GM18517 (cell line): ENCODE data around the gene GJB4.
"Not testable (repeated sequence)": the region's sequence is repeated elsewhere in the genome, so short reads cannot be mapped to it uniquely, and the experiment has no call there.

Experiments
- ATAC-seq: cut with Tn5 transposase; IDR thresholded peaks from one replicate; pipeline ENCODE4 v1.9.1; 2021; ENCODE audit warnings: mild to moderate bottlenecking, moderate library complexity; ENCODE audit not compliant: unreplicated experiment

GJB4 gene

DNA sequence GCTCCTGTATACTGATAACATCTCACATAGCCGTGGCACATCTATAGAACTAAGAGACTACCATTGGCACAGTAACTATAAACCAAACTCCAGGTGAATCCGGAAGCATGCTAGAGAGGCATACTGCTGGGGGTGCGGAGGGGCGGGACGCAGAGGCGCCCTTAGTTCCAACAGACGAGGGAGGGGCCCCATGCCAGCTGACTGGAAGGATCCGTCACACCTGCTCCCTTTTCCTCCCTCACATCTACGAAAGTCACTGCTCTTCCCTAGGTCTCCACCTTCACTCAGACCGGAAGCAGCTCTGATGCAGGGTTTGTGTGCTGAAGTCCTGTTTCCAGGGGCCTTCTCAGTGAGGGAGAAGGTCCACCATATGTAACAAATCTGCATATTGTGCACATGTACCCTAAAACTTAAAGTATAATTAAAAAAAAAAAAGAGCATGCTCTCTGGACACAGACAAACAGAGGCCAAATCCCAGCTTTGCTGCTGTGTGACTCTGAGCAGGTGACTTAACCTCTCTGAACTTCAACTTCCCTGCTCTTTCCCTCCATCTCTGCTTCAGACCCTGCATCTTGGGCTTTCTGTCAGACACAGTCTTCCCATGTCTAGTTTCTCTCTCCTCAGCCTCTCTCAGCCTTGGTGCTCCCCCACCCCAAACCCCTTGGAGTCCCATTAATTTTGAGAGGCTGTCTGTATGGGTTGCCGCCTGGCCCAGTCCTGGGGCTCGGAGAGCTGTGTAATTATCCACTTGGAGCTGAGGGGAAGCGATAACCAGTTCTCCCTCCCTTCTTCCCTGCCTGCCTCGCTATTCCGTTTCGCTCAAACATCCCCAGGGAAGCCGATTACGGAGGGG is 12.5 kb upstream of the GJB4 start:
- ATAC-seq: no peak

DNA sequence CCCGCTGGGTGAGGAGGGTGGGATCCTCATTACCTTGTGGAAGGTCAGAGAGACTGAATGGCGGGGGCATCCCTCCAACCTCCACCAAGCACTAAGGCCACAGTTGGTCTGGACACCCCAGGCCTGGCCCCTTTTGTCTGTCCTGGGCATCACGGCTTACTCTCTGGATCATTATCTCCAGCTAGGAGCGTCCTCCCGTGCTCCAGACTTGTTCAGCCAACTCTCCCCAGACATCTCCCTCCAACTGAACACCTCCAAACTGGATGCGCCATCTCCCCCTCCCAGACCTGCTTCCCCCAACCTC is 11.9 kb upstream of the GJB4 start:
- no peak for ATAC-seq

DNA sequence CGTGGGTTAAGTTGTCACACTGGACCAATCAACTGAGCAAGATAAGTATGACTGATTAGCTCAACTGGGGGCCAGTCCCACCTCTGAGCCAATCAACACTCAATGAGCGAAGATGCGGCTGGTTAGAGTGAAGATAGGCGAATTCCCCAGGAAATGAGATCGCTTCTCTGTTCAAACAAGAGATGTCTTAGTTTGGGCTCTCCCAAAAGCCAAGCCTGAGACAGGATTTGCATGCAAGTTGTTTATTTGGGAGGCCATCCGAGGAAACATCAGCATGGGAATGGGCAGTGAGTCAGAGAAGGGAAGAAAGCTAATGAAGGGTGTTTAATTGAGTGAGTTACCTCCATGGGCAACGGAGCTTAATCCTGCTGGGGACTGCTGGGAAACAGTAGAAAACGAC is 9.5 kb upstream of the GJB4 start:
- no peak for ATAC-seq

DNA sequence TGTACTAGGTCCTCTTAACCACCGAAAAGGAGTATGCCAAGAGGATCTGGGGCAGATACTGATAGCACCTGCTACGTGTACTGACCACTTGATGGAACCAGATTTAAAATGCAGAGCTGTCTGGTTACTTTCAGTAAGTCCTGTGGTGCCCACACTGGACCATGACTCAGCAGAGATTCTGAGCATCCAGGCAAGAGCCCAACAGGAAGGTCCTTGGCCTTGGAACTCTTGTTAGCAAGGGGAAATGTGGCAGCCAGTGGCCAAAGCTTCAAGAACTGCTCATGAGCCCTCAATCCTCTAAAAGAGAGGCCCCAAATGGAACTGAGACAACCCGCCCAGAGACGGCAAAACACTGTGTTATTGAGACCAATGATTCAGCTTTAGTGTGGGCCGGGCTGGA is 8.9 kb upstream of the GJB4 start:
- no peak for ATAC-seq

DNA sequence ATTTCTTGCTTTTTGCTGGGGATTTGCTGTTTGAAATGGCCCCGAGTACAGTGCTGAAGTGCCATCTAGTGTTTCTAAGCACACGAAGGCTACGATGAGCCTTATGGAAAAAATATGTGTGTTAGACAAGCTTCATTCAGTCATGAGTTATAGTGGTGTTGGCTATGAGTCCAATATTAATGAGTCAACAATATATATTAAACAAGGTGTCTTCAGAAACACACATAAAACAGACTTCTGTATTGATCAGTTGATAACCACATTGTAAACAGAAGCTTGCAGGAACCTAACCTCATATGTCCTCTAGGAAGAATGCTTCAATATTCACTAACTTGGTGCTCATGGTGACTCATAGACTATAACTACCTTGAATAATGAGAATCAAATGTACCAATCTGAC is 6.4 kb upstream of the GJB4 start:
- ATAC-seq: no peak

DNA sequence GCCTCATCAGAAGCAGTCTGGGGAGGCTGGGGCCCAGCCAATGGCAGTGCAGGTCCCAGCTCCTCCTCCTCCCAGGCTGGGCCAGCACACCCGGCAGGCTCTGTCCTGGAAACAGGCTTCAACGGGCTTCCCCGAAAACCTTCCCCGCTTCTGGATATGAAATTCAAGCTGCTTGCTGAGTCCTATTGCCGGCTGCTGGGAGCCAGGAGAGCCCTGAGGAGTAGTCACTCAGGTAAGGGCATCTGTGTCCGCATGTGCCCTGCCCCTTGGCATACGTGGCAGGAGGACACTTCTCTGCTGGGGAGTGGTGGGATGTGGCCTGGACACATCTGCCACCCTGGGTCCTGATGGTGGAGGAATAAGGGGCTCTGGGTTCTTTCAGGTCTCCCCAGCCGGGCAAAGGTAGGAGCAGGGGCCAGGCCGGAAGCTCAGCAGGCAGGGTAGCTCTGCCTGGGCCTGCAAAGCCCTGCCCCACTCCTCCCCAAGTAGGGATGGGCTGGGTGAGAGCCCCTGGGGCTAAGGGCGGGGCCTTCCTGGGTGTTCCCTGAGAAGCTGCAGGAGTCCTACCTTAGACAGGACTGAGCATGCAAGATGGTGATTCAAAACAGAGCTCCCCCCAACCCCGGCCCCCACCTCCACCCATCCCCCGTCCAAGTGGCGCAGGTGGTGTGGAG is 4.4 kb upstream of the GJB4 start, which contains the start of gene GJB5:
Gene GJB5, plus strand, starts transcription at position 84 of the 674 bp plus-strand sequence. CDS start 2,284 bp downstream, outside the sequence.
- no peak for ATAC-seq

DNA sequence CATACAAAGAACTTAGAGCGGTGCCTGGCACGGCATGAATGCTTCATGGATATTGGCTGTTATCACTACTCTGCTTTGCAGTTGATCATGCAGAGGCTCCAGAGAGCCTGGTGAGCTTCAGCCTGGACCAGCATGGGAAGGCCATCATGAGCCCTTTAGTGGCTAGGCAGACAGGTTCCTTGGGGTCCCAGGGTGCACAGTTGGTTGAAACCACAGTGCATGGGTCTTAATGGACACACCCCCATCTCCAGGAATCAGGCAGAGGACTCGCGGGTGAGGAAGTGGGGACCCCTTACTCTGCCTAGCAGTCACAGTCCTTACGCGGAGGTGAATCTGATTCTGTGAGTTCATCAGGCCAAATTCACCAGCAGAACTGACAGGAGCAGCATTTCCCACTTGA is 3.6 kb upstream of the GJB4 start:
- ATAC-seq: no peak

DNA sequence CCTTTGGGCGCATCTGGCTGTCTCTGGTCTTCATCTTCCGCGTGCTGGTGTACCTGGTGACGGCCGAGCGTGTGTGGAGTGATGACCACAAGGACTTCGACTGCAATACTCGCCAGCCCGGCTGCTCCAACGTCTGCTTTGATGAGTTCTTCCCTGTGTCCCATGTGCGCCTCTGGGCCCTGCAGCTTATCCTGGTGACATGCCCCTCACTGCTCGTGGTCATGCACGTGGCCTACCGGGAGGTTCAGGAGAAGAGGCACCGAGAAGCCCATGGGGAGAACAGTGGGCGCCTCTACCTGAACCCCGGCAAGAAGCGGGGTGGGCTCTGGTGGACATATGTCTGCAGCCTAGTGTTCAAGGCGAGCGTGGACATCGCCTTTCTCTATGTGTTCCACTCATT is 2.2 kb upstream of the GJB4 start:
- ATAC-seq: no peak

DNA sequence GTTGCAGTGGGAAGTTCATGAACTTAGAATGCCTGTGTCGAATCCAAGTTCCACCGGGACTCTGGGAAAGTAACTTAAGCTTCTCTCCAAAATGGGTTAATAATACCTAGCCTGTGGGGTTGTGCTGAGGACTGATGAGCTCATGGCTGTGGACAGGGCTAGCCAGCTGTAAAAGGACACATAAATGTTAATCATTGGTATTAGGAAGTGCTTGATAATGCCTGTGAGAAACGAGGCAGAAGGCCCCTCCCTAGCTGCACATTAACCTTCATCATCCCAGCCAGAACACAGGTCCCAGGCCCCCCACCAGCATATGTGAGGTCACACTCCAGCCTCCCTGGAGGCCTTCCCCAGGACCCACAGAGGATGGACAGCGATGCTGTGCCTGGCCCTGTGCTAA is 789 bp upstream of the GJB4 start:
- ATAC-seq: no peak

DNA sequence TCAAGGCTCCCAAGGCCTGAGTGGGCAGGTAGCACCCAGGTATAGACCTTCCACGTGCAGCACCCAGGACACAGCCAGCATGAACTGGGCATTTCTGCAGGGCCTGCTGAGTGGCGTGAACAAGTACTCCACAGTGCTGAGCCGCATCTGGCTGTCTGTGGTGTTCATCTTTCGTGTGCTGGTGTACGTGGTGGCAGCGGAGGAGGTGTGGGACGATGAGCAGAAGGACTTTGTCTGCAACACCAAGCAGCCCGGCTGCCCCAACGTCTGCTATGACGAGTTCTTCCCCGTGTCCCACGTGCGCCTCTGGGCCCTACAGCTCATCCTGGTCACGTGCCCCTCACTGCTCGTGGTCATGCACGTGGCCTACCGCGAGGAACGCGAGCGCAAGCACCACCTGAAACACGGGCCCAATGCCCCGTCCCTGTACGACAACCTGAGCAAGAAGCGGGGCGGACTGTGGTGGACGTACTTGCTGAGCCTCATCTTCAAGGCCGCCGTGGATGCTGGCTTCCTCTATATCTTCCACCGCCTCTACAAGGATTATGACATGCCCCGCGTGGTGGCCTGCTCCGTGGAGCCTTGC is 1.7 kb downstream of the GJB4 start:
- no peak for ATAC-seq

DNA sequence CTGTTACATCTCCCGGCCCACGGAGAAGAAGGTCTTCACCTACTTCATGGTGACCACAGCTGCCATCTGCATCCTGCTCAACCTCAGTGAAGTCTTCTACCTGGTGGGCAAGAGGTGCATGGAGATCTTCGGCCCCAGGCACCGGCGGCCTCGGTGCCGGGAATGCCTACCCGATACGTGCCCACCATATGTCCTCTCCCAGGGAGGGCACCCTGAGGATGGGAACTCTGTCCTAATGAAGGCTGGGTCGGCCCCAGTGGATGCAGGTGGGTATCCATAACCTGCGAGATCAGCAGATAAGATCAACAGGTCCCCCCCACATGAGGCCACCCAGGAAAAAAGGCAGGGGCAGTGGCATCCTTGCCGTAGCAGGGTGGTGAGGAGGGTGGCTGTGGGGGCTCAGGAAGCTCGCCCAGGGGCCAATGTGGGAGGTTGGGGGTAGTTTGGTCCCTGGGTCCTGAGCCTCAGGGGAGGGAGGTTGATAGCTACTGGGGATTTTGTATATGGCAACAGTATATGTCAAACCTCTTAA is 2.3 kb downstream of the GJB4 start:
- no peak for ATAC-seq

DNA sequence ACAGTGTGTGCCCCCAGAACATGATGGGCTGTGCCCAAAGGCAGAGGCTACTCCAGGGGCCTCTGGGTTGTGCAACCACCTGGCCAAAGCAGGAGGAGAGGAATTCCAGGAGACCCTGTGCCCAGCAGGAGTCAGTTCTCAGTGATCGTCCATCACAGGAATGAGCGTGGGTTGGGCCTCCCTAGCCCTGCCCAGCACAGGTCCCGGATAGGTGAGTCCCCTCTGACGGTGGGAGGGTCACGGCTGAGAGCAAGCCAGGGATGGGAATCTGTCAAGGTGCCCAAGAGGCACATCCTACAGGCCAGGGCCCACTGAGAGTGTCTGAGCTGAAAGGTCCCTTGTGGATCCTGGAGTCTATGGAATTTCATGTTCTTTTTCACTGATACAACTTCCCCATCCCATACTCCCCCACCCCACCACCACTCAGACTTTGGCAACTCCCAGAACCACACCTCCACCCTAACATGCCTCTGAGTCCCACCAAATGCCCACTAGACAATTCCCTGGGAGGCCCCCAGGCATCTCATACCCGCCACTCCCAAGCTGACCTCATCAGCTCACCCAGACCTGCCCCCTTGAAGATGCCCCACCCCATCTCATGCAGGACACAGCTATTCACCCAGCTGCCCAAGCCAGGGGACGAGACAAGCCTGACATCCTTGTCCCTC is 3.1 kb downstream of the GJB4 start:
- no peak for ATAC-seq

DNA sequence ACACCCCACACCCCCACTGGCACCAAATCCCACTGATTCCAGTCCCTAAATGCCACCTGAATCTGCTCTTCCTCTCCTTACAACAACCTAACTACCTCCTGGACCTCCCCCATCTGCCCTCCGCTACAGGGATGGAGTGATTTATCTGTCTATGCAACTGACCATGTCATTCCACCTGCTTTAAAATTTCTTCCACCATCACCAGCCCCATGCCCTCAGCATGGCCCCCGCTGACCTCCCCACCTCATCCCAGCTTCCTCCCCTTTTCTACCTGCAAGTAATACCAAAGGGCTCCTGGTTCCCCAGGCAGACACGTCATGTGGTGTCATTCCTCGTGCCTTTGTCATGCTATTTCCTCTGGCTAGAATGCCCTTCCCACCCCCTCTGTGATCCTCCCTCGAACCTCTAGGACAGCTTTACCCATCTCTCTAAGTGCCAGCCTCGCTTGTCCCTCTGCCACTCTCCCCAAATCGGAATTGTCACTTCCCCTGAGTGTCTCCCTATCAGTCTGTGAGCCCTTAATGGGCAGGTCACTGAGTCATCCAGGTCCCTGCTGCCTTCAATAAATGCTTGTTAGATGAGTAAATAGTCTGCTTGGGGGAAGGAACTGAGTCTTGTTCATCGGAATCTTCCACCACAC is 3.7 kb downstream of the GJB4 start:
- no peak for ATAC-seq

DNA sequence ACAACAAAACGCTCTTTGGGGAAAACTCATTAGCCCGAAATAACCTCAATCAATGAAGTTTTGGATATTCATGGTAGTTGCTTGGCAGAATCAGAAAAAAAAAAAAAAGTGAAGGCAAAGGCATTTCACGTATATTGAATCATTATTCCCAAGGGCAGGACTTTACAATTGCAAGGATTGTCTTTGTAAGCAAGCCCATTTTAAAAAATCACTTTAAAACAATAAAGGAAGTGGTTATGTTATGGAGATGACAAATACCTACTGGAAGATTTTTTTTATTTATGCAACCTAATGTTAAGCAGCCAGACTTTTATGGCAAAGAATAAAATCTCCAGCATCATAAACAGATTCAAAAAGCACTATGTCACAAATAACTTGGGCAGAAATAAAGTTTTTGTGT is 9.3 kb downstream of the GJB4 start:
- no peak for ATAC-seq

DNA sequence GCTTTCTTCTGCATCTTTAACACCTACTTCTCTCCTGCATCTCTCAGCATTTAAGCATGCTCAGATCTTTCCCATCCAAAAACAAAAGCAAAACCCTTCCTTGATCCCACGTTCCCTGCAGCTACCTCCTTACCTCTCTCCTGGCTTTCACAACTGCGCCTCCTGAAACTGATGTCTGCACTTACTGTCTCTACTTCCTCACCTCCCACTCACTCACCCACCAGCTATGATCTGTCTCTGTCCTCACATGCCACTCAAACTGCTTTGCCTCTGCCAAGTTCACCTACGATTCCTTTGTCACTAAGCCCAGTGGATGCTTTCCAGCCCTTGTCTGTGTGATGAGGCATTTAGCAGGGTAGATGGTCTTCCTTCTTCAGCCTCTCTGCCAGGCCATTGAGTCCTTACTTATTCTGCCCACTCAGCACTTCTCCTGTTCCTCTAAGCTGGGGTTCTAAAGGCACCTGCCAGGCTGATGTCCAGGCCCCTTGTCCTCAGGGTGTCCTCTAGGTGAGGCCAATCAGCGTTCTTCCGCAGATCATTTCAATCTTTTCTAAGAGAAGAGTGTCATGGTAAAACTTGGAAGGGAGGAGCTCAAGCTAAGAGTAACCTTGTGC is 11.5 kb downstream of the GJB4 start:
- no peak for ATAC-seq

DNA sequence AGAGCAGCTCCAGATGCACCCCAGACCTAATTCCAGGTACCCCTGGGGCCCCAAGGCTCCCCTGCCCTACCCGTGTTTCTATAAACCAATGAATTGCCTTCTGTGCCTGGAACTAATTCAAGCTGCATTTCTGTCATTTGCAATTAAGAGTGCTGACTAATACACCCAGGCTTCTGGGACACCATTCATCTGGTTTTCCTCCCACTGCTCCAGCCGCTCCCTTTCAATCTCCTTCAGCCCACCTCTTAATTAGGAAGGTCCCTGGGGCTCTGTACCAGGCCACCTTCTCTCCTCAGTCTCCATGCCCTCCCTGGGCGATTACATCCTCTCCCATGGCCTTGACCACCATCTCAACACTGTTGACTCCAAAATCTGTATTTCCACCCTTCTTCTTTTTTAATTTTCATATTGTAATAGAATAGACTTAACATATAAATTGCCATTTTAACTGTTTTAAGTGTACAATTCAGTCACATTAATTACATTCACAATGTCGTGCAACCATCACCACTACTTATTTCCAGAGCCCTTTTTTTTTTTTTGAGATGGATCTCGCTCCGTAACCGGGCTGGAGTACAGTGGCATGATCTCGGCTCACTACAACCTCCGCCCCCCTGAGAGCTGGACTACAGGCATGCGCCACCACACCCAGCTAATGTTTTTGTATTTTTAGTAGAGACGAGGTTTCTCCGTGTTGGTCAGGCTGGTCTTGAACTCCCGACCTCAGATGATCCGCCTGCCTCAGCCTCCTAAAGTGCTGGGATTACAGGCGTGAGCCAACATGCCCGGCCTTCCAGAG is 12.2 kb downstream of the GJB4 start:
- ATAC-seq: no peak

DNA sequence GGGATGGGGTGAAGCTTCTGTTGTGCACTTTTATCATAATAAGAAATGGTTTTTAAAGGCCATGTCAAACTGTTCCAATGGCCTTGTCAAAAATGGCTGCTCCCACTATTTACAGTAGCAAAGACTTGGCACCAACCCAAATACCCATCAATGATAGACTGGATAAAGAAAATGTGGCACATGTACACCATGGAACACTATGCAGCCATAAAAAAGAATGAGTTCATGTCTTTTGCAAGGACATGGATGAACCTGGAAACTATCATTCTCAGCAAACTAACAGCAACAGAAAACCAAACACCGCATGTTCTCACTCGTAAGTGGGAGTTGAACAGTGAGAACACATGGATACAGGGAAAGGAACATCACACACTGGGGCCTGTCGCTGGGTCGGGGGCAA is 13.6 kb downstream of the GJB4 start:
- ATAC-seq: not testable (repeated sequence)

DNA sequence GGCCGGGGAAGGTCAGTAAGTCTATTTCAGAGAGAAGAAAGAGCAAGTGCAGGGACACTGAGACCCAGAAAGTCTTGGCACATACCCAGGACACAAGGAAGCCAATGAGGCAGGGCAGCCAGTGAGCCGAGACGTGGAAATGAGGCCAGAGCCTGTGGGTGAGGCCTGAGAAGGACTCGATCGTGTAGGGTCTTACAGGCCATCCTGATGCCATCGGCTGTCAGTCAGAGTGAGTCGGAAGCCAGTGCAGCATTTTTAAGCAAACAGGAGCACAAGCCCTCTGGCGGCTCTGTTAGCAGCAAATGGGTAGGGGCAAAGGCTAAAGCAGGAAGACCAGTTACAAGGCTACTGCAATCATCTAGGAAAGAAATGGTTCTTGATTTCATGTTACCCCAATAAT is 15.4 kb downstream of the GJB4 start:
- no peak for ATAC-seq

DNA sequence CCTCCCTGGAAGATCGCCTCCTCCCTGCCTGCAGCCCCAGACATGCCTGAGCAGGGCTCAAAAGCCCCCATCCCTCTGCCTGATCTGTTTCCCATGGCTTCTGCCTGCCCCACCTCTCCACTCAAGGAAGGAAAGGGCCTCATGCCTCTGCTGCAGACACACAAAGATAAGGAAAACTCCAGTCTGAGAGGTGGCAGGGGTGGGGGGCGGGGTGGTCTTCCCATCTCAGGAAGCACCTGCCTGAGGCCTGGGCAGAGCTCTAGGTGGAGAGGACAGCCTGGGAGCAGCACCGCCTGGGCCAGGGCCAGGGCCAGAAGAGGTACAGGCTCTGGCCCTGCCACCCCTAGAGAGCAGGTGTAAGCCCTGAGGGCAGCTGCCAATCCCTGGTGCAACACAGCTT is 17.4 kb downstream of the GJB4 start:
- ATAC-seq: no peak
